Testis (tissue), 2 donors: ENCODE results near the gene TTLL5.

Experiments
- POLR2A ChIP-seq: fragments of 450-650 bp; IDR thresholded peaks from one replicate; pipeline ENCODE4 v1.6.1; 2017; ENCODE audit warnings: antibody characterized with exemption, mild to moderate bottlenecking, moderate library complexity
- TF ChIP-seq, protein P1 (sequence below), 3 experiments: fragments of 450-650 bp in 2 of 3; fragments of 200-600 bp in 1 of 3; sonication (generic) in 1 of 3; IDR thresholded peaks; one replicate each; pipeline ENCODE4 v1.5.1; 2016 to 2019; ENCODE audit warnings: antibody characterized with exemption in 3 of 3, mild to moderate bottlenecking in 2 of 3, moderate library complexity in 1 of 3

DNA sequence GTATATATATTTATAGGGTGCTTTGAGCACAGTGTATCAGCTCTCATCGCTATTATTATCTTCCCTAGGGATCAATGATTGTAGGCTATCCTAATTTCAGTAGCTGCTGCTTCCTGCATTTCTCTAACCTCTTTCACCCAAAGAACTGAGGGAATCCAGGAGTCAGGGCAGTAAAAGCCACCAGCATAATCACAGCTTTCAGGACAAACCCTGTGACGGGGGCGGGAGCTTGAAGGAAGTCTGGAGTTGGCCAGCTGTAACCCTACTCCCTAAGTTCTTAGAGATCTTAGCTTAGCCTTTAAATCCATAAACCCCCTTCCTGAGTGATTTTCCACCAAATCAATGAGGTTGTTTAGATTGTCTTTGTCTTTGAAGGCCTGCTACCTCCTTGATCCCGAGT, 48.9 kb upstream of the TTLL5 start:
- TF ChIP-seq, protein P1, sequence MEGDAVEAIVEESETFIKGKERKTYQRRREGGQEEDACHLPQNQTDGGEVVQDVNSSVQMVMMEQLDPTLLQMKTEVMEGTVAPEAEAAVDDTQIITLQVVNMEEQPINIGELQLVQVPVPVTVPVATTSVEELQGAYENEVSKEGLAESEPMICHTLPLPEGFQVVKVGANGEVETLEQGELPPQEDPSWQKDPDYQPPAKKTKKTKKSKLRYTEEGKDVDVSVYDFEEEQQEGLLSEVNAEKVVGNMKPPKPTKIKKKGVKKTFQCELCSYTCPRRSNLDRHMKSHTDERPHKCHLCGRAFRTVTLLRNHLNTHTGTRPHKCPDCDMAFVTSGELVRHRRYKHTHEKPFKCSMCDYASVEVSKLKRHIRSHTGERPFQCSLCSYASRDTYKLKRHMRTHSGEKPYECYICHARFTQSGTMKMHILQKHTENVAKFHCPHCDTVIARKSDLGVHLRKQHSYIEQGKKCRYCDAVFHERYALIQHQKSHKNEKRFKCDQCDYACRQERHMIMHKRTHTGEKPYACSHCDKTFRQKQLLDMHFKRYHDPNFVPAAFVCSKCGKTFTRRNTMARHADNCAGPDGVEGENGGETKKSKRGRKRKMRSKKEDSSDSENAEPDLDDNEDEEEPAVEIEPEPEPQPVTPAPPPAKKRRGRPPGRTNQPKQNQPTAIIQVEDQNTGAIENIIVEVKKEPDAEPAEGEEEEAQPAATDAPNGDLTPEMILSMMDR (IDR thresholded peaks at IDR 0.05), result no peak
- no peak for TF ChIP-seq POLR2A
